Bronchus fibroblast of lung (primary cell): ENCODE measurements around the gene DYRK1B. TPM values are rescaled to one million over a fixed set of nuclear protein-coding genes. Genes with fewer than 3 reads are reported as not detected.

Source experiments
- total RNA-seq: library from RNA; depleted of rRNA; stranded (reverse); fragments of >200 nt; gene quantifications from 2 replicates; pipeline ENCODE4 v1.2.3, GENCODE V29; 2015

DYRK1B gene
- 11.1 and 11.4 TPM in 2 replicates for total RNA-seq

GRCh38 chr19:39833464-39834286 lies at the start of gene DYRK1B:
TSS of gene DYRK1B (minus strand) at chr19:39834162. CDS start at chr19:39831867, 2,295 bp downstream.

GRCh38 chr19:39845933-39846677 lies 12.1 kb upstream of the DYRK1B start, which contains the start of gene FBL:
TSS of gene FBL (minus strand) at chr19:39846379. CDS start at chr19:39846300, 79 bp downstream.

GRCh38 chr19:39778763-39779162 lies 55.2 kb downstream of the DYRK1B start, which contains the start of gene LEUTX:
TSS of gene LEUTX (plus strand) at chr19:39778854. CDS start at chr19:39778921, 67 bp downstream.

Other genes with a start within 250 kb of the DYRK1B start
- gene LGALS13, start 231.6 kb downstream of the DYRK1B start, total RNA-seq = not detected in 2 replicates
- gene LGALS16, start 178.2 kb downstream of the DYRK1B start, total RNA-seq = not detected in 2 replicates
- not detected in 2 replicates for gene LGALS14, start 129.7 kb downstream of the DYRK1B start, total RNA-seq
- not detected in 2 replicates for gene CLC, start 96.1 kb downstream of the DYRK1B start, total RNA-seq
- gene LEUTX, start 55.3 kb downstream of the DYRK1B start, total RNA-seq = not detected in 2 replicates
- gene FBL, start 12.2 kb upstream of the DYRK1B start, total RNA-seq = 198 and 238 TPM in 2 replicates
- under 0.01 TPM in 1 of 2 replicates, not detected in the other for gene FCGBP, start 100.5 kb upstream of the DYRK1B start, total RNA-seq
- gene PSMC4, start 137.0 kb upstream of the DYRK1B start, total RNA-seq = 162 and 186 TPM in 2 replicates
- 2.2 and 2.9 TPM in 2 replicates for gene ZNF546, start 162.9 kb upstream of the DYRK1B start, total RNA-seq
- gene ZNF780B, start 222.1 kb upstream of the DYRK1B start, total RNA-seq = 3.6 and 6.6 TPM in 2 replicates